HG02870 (cell line): ENCODE data around the gene CATSPERD.

Experiments
- ATAC-seq: cut with Tn5 transposase; IDR thresholded peaks from one replicate; pipeline ENCODE4 v1.9.1; 2021; ENCODE audit warnings: mild to moderate bottlenecking, moderate library complexity; ENCODE audit not compliant: unreplicated experiment

The CATSPERD gene

DNA sequence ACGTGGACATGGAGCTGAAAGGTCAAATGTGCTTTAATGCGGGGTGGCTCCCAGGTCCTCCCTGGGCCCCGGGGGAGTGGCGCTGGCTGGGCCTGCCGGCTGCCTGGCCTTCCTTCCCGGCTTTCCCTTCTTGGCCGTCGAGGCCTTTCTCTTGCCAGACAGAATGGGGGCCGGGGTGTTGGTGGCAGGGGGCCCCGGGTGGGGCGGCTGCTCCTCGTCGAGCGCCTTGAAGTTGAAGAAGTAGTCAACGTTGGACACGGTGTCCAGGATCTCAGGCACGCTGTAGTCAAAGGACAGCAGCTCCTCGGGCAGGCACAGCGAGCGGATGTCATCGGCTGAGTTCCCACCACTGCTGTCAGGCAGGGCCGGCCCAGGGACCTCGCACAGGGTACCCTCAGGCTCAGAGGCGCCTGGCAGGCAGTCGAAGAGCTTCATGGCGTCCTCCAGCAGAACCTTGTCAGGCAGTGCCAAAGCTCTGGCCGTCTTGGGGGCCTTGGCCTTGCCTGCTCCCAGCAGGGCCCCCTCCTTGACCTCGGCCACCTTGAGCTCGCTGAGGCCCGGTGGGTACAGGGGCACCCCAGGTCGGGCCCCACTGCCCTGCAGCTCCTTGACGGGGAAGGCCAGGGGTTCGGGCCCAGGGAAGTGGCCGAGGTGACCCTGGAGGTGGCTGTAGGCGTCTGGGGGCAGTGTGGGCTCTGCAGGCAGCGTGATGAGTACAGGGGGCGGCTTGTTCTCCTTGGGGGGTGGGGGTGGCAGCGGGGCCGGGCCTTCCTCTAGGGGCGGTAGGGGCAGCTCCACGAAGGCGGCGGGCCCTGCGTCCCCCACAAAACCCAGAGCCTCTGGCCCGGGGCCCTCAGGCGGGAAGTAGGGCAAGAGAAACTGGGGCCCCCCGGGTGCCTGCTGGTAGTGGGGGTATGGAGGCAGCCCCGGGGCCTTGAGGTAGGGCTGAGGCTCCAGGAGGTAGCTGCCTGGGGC, 62.8 kb downstream of the CATSPERD start:
- ATAC-seq, result no peak

GRCh38 chr19:5784581-5785147, 64.2 kb downstream of the CATSPERD start, which contains the start of gene PRR22:
TSS of gene PRR22 (minus strand) at chr19:5784746. CDS start at chr19:5784660, 86 bp downstream.
- ATAC-seq, result no peak

DNA sequence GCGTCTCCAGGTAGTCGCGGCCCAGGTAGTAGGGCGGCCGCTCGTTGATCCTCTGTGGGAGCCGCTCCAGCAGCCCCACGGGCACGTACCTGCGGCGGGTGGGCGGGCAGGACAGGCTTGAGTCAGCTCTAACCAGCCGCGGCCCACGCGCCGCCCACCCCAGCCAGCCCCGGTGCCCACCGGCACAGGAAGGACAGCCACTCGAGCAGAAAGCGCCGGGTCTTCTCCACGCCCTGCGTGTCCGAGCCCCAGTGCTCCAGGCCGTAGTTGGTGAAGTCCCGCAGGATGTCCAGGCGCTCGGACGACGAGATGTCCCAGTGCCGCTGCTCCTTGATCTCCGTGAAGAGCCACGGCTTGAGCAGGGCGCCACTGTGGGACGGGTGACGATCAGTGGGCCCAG, 65.0 kb downstream of the CATSPERD start:
- no peak for ATAC-seq

GRCh38 chr19:5786593-5787408, 66.4 kb downstream of the CATSPERD start:
- no peak for ATAC-seq

GRCh38 chr19:5787409-5788182, 67.2 kb downstream of the CATSPERD start:
- no peak for ATAC-seq

DNA sequence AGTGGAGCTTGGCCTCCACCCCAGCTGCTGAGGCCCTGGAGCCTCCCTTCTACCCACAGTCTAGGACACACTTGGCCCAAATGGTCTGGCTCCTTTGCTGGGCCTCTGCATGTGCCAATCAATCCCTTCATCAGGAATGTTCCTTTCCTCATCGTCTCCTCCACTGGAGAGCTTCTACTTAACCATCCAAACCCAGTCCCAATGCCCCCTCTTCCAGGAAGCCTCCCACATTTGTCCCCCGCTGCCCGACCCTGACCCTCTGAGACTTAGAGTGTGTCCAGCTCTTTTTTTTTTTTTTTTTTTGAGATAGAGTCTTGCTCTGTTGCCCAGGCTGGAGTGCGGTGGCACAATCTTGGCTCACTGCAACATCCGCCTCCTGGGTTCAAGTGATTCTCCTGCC, 68.0 kb downstream of the CATSPERD start:
- ATAC-seq, result no peak

- ATAC-seq, result no peak
These were observed 68.9 kb downstream of the CATSPERD start for GRCh38 chr19:5789351-5789761.

- no peak for ATAC-seq
These were observed 69.6 kb downstream of the CATSPERD start for GRCh38 chr19:5789886-5790558.

DNA sequence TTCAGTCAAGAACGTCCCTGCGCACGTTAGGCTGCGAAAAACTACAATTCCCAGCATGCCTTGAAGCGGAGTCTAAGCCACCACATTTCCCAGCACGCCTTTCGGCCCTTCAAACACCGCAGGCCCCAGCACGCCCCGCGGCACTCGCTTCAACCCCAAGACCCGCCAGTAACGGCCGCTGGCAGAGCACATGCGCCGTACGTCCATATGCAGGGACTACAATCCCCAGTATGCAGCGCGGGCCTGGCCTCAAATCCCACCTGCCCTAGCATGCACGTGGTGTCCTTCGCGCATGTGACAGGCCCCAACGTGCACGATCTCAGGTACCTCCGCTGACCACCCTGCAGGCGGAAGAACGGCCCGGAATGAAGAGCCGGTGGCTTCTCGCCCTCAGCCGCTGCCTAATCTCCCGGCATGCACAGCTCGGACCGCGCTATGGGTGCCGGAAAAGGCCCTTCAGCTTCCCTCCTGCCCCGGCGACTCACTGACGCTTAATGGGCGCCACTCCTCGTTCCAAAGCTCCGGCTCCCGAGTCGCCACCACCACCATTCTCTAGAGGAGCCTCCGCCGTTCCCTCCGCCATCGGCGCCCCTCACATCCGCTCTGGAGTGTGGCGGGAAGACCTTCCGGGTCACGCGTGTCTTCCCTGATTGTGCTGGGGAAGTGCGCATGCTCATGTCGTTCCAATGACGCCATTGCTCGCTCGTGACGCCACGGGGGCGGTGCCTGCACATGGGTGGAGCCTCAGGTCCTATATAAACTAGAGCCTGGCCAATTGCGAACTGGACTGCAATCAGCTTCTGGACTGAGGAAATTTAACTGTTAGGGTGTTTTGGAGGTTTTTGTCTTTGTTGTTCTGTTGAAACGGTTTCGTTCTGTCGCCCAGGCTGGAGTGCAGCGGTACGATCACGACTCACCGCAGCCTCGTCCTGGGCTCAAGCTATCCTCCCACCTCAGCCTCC, 70.4 kb downstream of the CATSPERD start, which contains the start of gene DUS3L:
Gene DUS3L, minus strand, starts transcription at position 605 of the 962 bp plus-strand sequence. Its CDS starts 22 bp downstream, at position 583.
- ATAC-seq, result peak; percentile 90

GRCh38 chr19:5792224-5792623, 71.8 kb downstream of the CATSPERD start:
- ATAC-seq, result no peak

DNA sequence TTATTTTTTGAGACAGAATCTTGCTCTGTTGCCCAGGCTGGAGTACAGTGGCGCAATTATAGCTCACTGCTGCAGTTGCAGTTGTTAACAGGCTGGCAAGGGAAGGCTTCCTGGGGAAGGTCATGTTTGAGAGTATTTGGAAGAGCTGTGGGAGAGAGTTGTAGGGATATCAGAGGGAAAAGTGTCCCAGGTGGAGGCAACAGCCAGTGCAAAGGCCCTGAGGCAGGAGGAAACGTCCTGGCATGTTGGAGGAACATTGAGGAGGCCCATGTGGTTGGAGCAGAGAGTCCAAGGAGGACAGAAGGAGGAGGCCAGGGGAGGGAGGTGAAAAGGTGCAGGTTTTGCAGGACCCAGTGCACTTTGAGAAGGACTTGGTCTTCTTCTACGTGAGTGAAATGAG, 72.8 kb downstream of the CATSPERD start:
- no peak for ATAC-seq

GRCh38 chr19:5795382-5795919, 75.0 kb downstream of the CATSPERD start:
- no peak for ATAC-seq

DNA sequence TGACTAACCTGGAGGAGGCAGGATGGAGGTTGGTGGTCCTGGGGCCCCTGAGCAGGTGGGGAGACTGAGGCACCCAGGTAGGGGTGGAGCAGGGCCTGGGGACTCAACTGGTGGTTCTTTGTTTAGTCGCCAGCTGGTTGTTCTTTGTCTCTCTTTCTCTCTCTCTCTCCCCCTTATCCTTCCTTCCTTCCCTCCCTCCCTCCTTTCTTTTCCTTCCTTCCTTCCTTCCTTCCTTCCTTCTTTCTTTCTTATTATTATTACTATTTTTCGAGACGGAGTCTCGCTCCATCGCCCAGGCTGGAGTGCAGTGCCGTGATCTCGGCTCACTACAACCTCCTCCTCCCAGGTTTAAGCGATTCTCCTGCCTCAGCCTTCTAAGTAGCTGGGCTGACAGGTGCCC, 77.8 kb downstream of the CATSPERD start:
- no peak for ATAC-seq

DNA sequence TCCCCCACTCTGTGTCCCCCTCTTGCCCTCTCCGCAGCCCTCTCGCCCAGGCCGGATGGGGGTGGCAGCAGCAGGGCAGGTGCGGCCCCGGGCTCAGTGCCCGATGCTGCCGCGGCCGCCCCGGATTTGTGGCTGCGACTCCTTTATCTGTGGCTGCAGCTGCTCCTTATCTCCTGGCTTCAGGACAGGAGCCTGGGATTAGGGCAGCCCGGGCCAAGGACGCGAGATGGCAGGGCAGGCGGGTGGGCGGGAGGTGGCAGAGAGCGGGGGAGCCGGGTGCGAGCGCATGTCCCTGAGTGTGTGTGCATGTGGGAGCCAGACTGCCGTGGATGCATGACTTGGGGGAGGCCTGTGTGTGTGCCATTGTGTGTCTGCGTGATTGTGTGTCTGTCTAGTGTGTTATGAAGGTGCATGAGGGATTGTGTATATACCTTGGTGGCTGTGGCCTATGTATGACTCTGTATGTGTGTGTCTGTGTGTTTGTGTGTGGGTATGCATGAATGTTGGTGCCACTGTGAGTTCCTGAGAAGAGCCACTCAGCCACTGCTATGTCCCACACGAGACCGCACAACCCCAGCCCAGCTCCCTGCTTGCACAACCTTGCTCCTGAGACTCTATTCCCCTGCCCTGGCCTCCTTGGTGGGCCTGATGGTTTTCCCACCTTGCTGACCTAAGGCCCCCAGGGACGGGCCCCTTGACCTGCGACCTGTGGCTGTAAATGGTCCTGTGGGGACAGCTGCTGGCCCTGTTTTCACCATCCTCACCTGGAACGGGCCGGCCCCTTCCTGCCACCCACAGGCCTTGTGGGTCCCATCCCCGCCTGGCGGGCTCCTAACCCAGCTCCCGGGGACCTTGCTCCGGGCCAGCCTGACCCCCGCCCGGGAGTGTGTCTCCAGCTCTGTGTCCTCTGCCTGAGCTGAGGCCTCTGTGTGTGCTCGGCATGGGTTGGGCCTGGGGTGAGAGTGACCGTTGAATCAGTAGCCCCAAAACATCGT, 79.1 kb downstream of the CATSPERD start:
- ATAC-seq, result no peak

DNA sequence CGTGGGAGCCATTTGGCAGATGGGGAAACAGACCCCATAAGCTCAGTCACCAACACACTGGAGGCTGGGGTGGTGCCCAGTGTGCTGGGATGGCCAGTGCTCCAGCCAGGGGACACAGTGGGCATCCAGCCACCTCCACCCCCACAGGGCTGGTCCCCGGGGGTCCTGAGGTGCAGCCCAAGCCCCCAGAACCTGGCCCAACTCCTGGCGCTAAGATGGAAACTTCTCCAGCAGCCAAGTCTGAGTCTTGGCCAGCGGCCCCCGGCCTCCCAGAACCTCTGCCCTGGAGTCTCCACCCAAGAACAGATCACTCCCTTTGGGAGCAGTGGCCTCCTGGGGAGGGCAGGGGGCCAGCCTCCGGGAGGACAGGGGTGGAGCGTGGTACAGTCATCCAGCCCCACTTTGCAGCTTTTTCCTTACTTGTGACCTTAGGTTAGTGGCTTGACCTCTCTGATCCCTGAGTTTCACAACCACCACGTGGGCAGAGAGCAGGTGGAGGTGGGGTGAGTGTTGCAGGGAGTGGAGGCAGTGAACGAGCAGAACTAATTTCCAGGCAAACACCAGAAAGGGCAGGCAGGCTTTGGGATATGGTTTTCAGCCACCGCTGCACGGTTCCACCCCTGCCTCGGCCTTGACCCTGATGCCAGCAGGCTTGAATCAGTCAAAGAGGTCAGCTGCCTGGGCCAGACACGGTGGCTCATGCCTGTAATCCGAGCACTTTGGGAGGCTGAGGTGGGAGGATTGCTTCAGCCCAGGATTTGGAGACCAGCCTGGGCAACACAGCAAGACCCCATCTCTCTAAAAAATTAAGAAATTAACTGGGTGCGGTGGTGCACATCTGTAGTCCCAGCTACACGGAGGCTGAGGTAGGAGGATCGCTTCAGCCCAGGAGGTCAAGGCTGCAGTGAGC, 80.2 kb downstream of the CATSPERD start:
- ATAC-seq, result no peak
